HepG2 (cell line): ENCODE results near the gene SHISA7. TPM values are rescaled to one million over a fixed set of nuclear protein-coding genes. Genes with fewer than 3 reads are reported as not detected.
A peak's percentile ranks its signal among the peaks of the same experiment; 100 is the strongest.

Experiments used
- CCAR2 ChIP-seq: fragments of 200-400 bp; formaldehyde crosslinking; optimal IDR thresholded peaks from 2 replicates; pipeline ENCODE3; 2018; ENCODE audit warnings: low read depth, mild to moderate bottlenecking, low read length, moderate library complexity
- ETV5 ChIP-seq: IDR thresholded peaks from 2 replicates; pipeline ENCODE4 v1.6.1; 2018; ENCODE audit warnings: missing biosample characterization, missing genetic modification reagents, inconsistent platforms, borderline replicate concordance
- POGZ ChIP-seq: sonication (generic); formaldehyde crosslinking; IDR thresholded peaks from 2 replicates; pipeline ENCODE4 v1.4.0; 2020; ENCODE audit warnings: mild to moderate bottlenecking, missing genetic modification reagents
- TBP ChIP-seq: sonication (generic); formaldehyde crosslinking; IDR thresholded peaks from 2 replicates; pipeline ENCODE4 v1.5.0; 2020; ENCODE audit warnings: missing genetic modification reagents
- ZNF10 ChIP-seq: sonication (generic); formaldehyde crosslinking; IDR thresholded peaks from 2 replicates; pipeline ENCODE4 v1.4.0; 2020; ENCODE audit warnings: mild to moderate bottlenecking, low read depth, missing genetic modification reagents, borderline replicate concordance
- ZNF138 ChIP-seq: sonication (generic); formaldehyde crosslinking; IDR thresholded peaks from 2 replicates; pipeline ENCODE4 v1.5.0; 2020; ENCODE audit warnings: mild to moderate bottlenecking, low read depth, missing genetic modification reagents
- ZNF33A ChIP-seq: sonication (generic); formaldehyde crosslinking; IDR thresholded peaks from 2 replicates; pipeline ENCODE4 v1.5.1; 2020; ENCODE audit warnings: missing genetic modification reagents, mild to moderate bottlenecking, moderate library complexity, borderline replicate concordance
- ZNF34 ChIP-seq: sonication (generic); formaldehyde crosslinking; IDR thresholded peaks from 2 replicates; pipeline ENCODE4 v1.4.0; 2020; ENCODE audit warnings: mild to moderate bottlenecking, missing genetic modification reagents, borderline replicate concordance
- ZSCAN20 ChIP-seq: sonication (generic); formaldehyde crosslinking; IDR thresholded peaks from 2 replicates; pipeline ENCODE4 v1.4.0; 2020; ENCODE audit warnings: missing genetic modification reagents, mild to moderate bottlenecking, borderline replicate concordance
- polyA plus RNA-seq, 8 experiments: library from polyadenylated mRNA; depleted of rRNA in 3 of 8; stranded (reverse) in 7 of 8; unstranded in 1 of 8; fragments of >200 nt; fragmentation: Illumina TruSeq in 4 of 8; extraction: Trizol in 4 of 8; gene quantifications; 2 replicates each; pipeline versions ENCODE4 v1.2.1 to v1.2.3, GENCODE V29; 2011 to 2016; ENCODE audit warnings: low read depth in 4 of 8, missing spikeins in 1 of 8, mixed read lengths in 1 of 8; ENCODE audit not compliant: insufficient read depth in 1 of 8
- total RNA-seq, 5 experiments: library from RNA; depleted of rRNA; stranded (reverse); fragments of >200 nt; fragmentation: Illumina TruSeq; extraction: Trizol; gene quantifications; 2 replicates each; pipeline ENCODE4 v1.2.3, GENCODE V29; 2016; ENCODE audit warnings: low read depth in 1 of 5
- TF ChIP-seq, protein P1 (sequence below): sonication (generic); formaldehyde crosslinking; IDR thresholded peaks from 2 replicates; pipeline ENCODE4 v1.8.0; 2022; ENCODE audit warnings: mild to moderate bottlenecking, missing genetic modification reagents; ENCODE audit not compliant: insufficient replicate concordance
- TF ChIP-seq, protein P2 (sequence below): sonication (generic); formaldehyde crosslinking; IDR thresholded peaks from 2 replicates; pipeline ENCODE4 v1.9.0; 2021; ENCODE audit warnings: missing genetic modification reagents, borderline replicate concordance
- TF ChIP-seq, protein P3 (sequence below): sonication (generic); formaldehyde crosslinking; IDR thresholded peaks from 2 replicates; pipeline ENCODE4 v1.4.0; 2020; ENCODE audit warnings: mild to moderate bottlenecking, low read depth, missing genetic modification reagents

Gene SHISA7
- total and polyA plus RNA-seq, 2 of the 13 experiments (the other 11 are each of a cell fraction or from before 2014, with no cell fraction given), result not detected

DNA sequence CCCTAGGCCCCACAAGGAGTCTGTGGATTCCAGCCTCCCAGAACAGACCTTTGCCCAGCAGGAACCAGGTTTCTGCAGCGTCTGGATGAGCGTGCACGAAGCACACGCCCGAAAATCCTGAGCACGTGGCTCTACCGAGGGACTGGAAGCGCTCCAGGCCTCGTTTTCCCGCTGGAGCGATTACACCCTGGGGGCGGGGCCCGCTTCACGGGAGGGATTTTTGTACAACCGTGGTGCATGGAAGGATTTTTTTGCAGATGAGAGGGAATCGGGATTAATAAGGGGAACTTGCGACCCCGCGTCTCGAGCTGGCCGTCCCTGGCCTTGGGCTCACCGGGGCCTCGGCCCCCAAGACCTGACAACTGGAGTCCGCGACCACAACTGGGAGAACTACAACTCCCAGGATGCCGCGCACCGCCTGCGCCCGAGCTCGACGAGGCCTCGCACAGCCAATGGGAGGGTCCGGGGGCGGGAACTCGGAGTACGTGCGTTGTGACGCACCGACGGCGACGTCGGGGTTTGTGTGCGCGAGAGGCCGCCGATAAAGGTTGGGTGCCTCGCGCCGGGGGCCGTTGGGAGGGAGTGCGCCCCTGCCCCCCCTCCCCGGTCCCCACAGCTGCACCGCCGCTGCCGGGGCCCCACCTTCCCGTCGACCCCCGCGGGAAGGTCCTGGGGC is 33.1 kb upstream of the SHISA7 start, which contains the start of gene ZNF628 (continued):
- TF ChIP-seq, protein P1, sequence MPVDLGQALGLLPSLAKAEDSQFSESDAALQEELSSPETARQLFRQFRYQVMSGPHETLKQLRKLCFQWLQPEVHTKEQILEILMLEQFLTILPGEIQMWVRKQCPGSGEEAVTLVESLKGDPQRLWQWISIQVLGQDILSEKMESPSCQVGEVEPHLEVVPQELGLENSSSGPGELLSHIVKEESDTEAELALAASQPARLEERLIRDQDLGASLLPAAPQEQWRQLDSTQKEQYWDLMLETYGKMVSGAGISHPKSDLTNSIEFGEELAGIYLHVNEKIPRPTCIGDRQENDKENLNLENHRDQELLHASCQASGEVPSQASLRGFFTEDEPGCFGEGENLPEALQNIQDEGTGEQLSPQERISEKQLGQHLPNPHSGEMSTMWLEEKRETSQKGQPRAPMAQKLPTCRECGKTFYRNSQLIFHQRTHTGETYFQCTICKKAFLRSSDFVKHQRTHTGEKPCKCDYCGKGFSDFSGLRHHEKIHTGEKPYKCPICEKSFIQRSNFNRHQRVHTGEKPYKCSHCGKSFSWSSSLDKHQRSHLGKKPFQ (CRISPR knock-in tag), result no peak
- no peak for TF ChIP-seq CCAR2
- TF ChIP-seq, protein P2, sequence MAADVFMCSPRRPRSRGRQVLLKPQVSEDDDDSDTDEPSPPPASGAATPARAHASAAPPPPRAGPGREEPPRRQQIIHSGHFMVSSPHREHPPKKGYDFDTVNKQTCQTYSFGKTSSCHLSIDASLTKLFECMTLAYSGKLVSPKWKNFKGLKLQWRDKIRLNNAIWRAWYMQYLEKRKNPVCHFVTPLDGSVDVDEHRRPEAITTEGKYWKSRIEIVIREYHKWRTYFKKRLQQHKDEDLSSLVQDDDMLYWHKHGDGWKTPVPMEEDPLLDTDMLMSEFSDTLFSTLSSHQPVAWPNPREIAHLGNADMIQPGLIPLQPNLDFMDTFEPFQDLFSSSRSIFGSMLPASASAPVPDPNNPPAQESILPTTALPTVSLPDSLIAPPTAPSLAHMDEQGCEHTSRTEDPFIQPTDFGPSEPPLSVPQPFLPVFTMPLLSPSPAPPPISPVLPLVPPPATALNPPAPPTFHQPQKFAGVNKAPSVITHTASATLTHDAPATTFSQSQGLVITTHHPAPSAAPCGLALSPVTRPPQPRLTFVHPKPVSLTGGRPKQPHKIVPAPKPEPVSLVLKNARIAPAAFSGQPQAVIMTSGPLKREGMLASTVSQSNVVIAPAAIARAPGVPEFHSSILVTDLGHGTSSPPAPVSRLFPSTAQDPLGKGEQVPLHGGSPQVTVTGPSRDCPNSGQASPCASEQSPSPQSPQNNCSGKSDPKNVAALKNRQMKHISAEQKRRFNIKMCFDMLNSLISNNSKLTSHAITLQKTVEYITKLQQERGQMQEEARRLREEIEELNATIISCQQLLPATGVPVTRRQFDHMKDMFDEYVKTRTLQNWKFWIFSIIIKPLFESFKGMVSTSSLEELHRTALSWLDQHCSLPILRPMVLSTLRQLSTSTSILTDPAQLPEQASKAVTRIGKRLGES (CRISPR knock-in tag), result peak; percentile 87
- no peak; the same call in 1 of the 2 replicates for TF ChIP-seq POGZ (CRISPR knock-in tag)
- TF ChIP-seq ZSCAN20 (CRISPR knock-in tag), result no peak; the same call in 1 of the 2 replicates
- TF ChIP-seq ETV5, result peak; percentile 22
- TF ChIP-seq, protein P3, sequence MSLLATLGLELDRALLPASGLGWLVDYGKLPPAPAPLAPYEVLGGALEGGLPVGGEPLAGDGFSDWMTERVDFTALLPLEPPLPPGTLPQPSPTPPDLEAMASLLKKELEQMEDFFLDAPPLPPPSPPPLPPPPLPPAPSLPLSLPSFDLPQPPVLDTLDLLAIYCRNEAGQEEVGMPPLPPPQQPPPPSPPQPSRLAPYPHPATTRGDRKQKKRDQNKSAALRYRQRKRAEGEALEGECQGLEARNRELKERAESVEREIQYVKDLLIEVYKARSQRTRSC (CRISPR knock-in tag), result peak; percentile 68; the same call in 1 of the 2 replicates
- peak; percentile 90; the same call in 1 of the 2 replicates for TF ChIP-seq TBP (CRISPR knock-in tag)
- TF ChIP-seq ZNF10 (CRISPR knock-in tag), result no peak
- 0 out of 2 replicates have a peak, but pooled peaks have one; percentile 39 for TF ChIP-seq ZNF138 (CRISPR knock-in tag)
- TF ChIP-seq ZNF34 (CRISPR knock-in tag), result no peak
- no peak for TF ChIP-seq ZNF33A (CRISPR knock-in tag)
